HG03520 (cell line): ENCODE data around the gene SLC11A2.
"Not testable (repeated sequence)": the region's sequence is repeated elsewhere in the genome, so short reads cannot be mapped to it uniquely, and the experiment has no call there.

ENCODE experiments used
- ATAC-seq: cut with Tn5 transposase; IDR thresholded peaks from one replicate; pipeline ENCODE4 v1.9.1; 2021; ENCODE audit warnings: mild to moderate bottlenecking, moderate library complexity; ENCODE audit not compliant: unreplicated experiment

The SLC11A2 gene

GRCh38 chr12:51027342-51027835 is 1.2 kb upstream of the SLC11A2 start:
- no peak for ATAC-seq

- no peak for ATAC-seq
Observed at GRCh38 chr12:51025338-51025835, 797 bp downstream of the SLC11A2 start.

DNA sequence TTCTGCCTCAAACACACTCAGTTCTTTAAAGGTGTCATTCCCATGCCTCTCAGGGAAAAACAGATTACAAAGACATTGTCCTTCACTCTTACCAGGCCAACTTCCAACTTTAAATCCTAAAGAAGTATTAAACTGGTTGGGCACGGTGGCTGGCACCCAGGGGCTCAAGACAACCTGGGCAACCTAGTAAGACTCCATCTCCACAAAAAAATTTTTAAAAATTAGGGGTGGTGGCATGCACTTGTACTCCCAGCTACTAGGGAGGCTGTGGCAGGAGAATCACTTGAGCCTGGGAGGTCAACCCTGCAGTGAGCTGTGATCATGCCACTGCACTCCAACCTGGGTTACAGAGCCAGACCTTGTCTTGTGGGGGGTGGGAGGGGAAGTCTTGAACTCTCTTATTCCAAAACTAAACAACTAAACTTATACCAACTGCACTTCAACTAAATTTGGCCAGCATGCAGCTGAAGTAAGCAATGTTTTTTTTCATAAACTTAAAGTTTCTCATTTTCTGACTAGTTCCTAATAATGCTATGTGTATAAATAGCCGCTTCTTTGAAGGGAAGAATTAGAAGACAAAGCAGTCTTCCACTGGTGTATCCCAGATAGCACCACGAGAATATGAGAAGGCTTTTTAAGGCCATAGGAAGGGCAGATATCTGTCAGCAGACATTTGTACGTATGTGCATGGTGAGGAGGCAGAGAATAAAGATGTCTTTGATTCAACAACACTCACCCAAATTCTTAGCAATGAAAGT is 2.4 kb downstream of the SLC11A2 start:
- no peak for ATAC-seq

DNA sequence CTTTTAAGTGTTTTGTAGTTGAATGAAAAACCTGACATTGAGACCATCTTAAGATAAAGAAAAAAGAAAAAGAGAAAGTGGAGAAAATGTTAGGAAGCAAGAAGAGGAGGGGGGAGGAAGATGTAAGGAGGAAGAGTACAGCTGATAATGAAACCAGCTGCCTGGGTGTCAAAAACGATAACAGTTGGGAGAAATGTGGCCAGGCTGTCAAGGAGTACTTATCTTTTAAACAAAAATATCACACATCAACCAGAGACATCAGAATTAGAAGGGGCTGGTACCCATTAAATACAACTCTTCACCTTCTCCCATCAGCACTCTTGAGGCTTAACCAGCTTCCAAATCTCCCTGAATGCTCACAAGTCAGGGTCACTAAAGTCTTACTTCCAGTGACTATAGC is 4.5 kb downstream of the SLC11A2 start:
- ATAC-seq: no peak

DNA sequence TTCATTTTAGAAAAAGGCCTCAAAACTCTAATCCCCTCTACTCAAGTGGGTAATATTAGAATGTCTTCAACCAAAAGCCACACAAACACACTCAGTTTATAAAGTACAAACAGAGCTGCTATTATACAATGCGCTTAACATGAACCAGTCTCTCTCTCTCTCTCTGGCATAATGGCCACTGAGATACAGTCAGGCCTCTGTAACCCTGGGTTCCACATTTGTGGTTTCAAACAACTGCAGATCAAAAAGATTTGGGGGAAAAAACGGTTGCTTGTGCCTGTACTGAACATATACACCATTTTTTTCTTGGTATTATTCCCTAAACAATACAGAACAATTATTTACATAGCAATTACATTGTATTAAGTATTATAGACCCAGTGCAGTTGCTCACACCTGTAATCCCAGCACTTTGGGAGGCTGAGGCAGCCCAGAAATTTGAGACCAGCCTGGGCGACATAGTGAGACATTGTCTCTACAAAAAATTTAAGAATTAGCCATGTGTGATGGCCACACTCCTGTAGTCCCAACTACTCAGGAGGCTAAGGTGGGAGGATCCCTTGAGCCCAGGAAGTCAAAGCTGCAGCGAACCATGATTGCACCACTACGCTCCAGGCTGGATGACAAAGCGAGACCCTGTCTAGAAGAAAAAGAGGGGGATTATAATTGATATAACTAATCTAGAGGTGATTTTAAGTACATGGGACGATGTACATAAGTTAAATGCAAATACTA is 5.6 kb downstream of the SLC11A2 start:
- no peak for ATAC-seq

- ATAC-seq: no peak
Observed at GRCh38 chr12:51019927-51020326, 6.3 kb downstream of the SLC11A2 start.

GRCh38 chr12:51018956-51019355 is 7.2 kb downstream of the SLC11A2 start:
- no peak for ATAC-seq

- no peak for ATAC-seq
Observed at GRCh38 chr12:51017452-51017851, 8.7 kb downstream of the SLC11A2 start.

DNA sequence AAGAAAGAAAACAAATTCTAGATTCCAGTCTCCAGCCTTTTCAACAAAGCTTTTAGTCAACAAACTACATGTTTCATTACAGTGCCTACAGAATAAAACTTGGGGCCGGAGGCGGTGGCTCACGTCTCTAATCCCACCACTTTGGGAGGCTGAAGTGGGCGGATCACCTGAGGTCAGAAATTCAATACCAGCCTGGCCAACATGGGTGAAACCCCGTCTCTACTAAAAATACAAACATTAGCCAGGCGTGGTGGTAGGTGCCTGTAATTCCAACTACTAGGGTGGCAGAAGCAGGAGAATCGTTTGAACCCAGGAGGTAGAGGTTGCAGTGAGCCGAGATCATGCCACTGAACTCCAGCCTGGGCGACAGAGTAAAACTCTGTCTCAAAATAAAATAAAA is 11.7 kb downstream of the SLC11A2 start:
- ATAC-seq: not testable (repeated sequence)

DNA sequence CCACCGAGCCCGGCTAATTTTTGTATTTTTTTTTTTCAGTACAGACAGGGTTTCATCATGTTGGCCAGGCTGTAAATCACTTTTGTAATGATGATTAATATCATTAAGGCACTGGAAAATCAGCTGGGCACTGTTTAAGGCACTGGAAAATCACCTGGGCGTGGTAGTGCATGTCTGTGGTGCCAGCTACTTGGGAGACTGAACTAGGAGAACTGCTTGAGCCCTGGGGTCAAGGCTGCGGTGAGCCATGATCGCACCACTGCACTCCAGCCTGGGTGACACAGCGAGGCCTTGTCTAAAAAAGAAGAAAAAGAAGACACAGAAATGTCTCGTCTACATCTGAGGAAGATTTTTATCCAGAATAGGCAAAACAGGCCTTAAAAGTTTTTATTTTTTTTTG is 12.7 kb downstream of the SLC11A2 start:
- no peak for ATAC-seq

- ATAC-seq: no peak
Observed at GRCh38 chr12:51012570-51013236, 13.5 kb downstream of the SLC11A2 start.

GRCh38 chr12:51011955-51012354 is 14.2 kb downstream of the SLC11A2 start:
- no peak for ATAC-seq

- no peak for ATAC-seq
Observed at GRCh38 chr12:51009056-51009440, 17.1 kb downstream of the SLC11A2 start.

DNA sequence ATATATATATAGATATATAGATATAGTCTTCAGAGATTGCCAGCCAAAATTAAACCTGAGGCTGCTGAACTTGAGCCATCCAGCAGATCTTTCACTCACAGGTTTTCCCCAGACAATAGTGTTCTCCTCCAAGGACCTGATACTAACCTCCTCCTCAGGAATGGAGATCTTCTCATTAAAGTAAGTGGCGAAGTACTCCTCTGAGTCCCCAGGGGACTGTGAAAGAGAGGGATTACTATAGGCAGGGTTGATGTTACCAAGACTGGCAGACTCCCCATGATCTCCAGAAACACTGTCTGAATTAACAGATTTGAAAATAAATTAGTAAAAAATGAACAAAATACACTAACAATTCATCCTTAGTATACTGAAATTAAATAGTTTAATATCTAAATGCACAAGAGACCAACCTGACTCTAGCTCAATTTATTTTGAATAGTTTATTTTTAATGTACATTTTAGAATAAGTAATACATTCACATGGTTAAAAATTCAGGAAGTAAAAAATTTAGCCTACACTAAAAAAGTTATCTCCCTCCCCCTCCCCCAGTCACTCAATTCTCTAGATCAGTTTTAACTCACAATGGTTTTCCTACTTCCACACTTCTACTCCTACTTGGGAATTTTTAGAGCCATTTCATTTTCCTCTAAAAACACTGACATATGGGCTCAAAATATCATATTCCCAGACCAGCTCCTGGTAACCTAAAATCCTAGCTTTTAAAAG is 17.7 kb downstream of the SLC11A2 start:
- ATAC-seq: no peak

DNA sequence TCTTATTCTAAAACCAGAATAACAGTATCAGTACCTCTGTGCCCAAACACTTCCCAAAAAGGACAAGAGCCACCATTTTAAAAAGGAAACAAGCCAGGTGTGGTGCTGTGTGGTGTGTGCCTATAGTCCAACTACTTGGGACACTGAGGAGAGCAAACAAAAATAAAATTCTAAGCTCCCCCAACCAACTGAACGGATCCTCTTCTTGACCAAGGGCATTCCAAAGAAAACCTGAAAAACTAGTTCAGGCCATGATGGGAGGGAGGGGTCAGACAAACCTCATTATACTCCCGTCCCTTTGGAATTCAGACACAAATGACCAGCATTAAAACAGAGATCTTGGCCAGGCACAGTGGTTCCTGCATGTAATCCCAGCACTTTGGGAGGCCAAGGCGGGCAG is 20.5 kb downstream of the SLC11A2 start:
- ATAC-seq: no peak

- ATAC-seq: no peak
Observed at GRCh38 chr12:51005030-51005429, 21.2 kb downstream of the SLC11A2 start.

GRCh38 chr12:51004504-51004903 is 21.7 kb downstream of the SLC11A2 start:
- ATAC-seq: no peak

DNA sequence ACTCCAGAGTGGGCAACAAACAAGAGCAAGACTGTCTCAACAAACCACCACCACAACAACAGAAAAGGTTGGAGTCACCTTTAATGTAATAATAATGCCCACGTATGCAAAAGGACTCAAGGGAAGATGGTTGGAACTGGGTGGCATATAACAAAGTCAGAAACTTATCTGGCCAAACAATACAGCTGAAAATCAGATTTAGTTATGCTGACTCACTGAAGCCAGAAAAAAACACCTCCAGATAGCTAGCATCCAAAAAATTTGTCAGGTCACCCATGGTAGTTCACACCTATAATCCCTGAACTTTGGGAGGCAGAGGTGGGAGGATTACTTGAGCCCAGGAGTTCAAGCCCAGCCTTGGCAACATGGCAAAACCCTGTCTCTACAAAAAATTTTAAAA is 24.4 kb downstream of the SLC11A2 start:
- no peak for ATAC-seq

GRCh38 chr12:51000245-51000644 is 25.9 kb downstream of the SLC11A2 start:
- no peak for ATAC-seq

GRCh38 chr12:50999093-50999492 is 27.1 kb downstream of the SLC11A2 start:
- no peak for ATAC-seq

GRCh38 chr12:50992819-50993218 is 33.4 kb downstream of the SLC11A2 start:
- no peak for ATAC-seq
